T-helper 2 cell treated with Interferon-gamma antibody and Interleukin-4, amounts not matched to agents 100 ng/mL and 5 ng/mL, for 36 hours (primary cell): ENCODE results near the gene VIPR2. TPM values are rescaled to one million over a fixed set of nuclear protein-coding genes. Genes with fewer than 3 reads are reported as not detected.
"Not testable (repeated sequence)": the region's sequence is repeated elsewhere in the genome, so short reads cannot be mapped to it uniquely, and the experiment has no call there.

Source experiments
- intact Hi-C: fragments of 100-400 bp; cut with micrococcal nuclease; formaldehyde crosslinking; loops from one replicate; pipeline ENCODE4 v1.15.1; 2023
- total RNA-seq: library from RNA; stranded (reverse); gene quantifications from 2 replicates; pipeline ENCODE4 v1.2.3, GENCODE V29; 2022

VIPR2 gene
- total RNA-seq, 1 donor from 2014 or later, result 2.2 TPM

DNA sequence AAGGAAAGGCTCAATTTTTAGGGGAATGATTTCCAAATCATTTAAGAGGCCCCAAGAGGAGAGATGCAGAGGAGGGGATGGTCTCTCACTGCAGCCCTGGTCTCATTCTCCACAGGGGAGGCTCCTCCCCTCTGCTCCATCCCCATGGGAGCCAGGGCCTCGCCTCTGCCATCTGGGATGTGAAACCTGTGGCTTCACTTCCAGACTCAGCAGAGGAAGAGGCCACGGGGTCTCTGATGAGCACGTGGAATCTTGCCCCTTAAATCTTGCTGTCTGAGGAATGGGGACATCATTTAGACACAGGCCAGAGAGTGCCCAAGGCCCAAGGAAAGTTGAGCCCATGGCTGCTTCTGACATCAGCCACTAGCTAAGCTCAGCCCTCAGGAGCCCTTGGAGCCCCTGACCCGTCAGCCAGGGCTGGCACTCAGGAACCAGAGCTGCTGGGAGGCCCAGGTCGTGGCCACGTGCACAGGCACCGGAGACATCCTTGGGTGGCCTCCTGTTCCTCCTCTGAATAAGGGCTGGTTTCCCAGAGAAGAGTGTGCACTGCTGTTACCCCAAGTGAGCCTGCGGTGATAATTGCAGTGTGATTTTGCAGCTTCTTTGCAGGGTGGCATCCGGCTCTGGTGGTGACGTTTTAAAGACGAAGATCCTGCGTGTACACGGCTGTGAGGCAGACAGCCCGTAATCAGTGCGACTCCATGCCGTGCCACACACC lies 50.5 kb downstream of the VIPR2 start:
- intact Hi-C loops, result no loop called here

DNA sequence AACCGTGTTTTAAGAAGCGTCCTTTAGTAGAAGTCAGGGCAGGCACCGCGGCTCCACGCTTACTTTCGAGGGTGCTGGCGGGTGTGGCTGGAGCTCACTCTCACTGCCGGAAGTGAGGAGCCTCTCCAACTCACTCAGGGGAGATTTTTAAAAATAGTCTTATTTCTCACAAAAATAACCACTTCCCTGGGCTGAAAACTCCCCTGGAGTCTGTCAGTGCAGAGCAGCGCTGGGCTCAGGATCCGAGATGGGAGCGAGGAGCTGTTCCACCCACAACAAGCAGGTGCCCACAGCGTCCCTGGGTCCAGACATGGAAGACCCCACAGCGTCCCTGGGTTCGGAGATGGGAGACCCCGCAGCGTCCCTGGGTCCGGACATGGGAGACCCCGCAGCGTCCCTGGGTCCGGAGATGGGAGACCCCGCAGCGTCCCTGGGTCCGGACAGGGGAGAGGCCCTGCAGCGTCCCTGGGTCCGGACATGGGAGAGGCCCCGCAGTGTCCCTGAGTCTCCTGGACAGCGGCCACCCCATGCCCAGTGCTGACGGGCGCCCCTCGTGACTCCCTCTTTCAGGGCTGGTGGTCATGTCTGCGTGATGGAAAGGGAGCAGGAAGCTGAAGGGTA lies 51.2 kb downstream of the VIPR2 start:
- intact Hi-C loops, result no loop called here

DNA sequence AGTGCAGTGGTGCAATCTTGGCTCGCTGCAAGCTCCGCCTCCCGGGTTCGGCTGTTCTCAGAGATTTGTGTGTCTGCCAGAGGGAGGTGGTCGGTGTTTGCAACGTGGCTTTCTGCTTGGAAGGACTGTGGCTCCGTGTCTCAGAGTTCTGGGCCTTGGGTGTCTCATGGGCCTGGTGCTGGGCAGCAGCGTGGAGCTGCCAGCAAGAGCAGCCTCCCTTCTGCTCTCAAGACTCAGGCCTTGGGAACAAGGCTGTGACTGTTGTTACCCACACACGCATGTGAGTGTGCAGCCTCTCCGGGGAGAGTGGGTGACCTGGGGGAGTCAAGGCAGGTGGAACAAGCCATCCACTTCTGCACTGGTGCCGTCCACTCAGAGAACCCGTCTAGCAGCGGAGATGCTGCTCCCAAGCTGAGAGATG lies 52.0 kb downstream of the VIPR2 start:
- intact Hi-C loops, result no loop called here

DNA sequence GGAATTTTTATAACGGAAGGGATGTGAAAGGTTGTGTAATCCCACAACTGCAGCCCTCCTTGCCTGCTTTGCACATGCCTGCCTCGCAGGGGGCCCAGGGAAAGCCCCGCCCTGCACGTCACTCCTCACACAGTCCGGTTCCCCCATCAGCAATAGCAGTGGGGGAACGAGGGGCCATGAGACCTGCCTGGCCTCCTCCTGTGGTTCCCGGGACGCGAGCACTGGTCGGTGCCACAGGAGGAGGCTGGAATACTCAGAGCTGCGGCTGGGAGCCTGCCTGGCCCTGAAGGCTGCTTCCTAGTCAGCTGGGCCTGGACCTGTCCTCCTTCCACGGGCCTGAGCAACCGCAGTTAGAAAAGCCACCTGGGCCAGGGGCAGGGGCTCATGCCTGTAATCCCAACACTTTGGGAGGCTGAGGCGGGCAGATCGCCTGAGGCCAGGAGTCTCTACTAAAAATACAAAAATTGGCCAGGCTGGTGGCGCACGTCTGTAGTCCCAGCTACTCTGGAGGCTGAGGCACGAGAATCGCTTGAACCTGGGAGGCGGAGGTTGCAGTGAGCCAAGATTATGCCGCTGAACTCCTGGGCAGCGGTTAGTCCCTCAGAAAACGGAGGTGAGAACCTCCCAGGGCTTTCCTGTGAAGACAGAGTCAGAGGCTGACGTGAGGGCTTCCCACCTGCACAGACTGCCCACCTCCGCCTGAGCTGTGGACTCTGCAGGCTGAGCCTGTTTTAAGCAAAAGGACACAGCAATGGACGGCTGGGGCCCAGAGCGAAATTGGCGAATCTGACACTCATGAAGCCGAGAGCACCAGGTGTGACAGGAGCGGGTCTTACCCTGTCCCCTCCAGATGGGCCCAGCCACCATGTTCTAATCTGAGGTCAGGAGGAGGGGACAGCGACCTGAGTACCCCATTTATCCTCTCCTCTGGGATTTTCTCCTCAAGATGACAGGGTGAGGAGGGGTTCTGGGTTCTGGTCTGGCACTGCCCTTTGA lies 52.9 kb downstream of the VIPR2 start:
- intact Hi-C loops, result no loop called here

DNA sequence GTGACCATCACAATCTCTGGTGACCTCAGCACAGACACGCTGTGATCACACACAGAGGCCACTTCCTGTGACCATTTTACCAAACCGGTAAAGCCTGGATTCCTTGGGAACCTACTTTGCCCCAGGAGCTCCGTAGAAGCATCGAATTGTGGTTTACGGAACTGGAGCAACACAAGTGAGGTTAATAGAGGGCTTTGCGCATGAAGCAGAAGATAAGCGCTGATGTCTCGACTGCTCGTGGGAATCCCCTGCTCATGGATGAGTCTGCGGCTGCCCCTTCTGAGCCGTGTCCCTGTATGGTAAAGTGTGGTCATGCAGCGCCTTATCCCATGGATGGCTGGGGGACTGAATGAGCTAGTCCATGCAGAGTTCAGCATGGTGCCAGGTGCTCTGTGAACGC lies 53.6 kb downstream of the VIPR2 start:
- intact Hi-C loops, result no loop called here

DNA sequence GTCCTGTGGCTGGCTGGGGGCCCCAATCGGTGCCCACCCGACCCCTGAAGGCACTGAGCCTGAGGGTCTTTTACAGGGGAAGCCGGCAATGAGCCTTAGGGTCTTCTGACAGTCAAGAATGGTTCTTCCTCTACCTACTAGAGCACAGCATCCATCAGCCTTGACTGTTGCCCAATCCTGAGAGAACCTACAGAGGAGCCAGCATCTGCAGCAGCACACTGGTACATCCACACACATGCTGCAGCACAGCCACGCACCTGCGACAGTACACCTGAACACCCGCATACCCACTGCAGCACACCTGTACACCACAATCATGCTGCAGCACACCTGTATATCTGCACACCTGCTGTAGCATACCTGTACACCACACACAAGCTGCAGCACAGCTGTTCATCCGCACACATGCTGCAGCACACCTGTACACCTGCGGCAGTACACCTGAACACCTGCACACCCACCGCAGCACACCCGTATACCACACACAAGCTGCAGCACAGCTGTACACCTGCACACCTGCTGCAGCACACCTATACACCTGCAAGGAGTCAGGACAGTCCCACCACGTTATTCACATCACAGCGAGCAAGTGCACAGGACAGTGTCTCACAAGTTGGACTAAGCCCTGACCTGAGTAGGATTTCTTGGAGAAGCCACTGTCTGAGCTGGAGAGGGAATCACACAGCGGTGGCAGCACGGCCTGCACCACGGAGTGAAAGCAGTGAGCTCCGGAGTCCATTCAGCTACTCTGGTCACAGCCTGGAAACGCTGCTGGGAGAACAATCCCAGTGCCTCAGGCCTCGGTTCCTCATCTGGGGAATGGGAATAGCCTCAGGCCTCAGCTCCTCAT lies 56.4 kb downstream of the VIPR2 start:
- intact Hi-C loops, result no loop called here

DNA sequence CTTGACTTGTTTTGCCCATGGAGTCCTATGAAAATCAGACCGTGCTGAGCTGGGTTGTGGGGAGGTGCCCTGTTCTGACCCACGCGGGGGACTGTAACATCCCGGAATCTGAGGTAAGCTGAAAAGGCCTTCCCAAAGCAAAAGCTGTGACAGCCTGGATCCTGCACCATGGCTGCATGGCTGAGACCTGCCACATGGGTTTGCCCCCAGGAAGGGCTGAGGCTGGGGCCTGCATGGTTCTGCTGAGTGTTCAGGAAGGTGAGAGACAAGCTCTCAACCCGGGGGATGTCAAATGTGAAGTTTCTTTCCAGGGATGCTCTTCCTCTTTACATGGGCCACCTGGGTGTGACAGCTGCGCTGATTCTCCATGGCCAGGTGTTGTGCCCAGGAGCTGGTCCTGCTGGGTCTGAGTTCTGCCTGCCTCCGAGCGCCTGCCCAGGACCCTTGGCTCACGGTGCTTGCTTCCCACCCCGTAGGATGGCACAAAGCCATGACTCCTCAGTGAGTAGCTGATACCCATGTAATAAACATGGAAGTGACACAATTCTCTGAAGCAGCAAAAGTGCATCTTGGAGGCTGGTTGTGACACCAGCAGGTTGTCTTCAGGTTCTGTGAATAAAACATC lies 58.3 kb downstream of the VIPR2 start:
- intact Hi-C loops, result no loop called here

DNA sequence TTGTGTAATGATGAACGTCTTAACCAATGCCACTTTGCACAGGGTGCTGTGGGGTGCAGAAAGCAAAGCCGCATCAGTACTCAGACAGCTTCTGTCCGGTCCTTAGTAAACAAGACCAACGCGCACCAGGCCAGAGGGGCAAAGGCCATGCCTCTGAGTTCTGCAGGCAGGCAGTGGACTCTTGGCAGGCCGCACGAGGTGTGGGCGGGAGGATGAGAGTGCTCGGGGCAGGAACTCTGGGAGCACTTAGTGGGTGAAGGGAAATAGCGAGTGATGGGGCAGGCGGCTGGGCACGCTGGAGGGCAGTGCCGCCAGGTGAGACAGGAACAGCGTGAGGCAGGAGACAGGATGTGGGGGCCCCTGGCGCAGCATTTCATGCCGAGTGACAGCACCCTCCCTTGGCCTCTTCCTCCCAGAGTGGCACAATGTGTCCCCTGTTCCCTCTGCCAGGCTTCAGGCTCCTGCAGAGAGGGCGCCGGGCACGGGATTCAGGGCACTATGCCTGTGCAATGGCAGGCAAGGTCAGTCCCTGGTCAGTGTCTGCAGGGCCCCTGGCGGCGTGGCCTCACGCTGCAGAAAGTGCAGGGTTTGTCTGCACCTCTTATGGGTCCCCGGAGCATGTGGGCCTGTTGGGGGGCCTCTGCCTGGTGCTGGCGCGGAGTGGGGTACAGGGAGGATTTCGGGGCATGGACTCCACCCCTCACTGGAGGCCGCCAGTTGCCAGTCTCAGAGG lies 60.4 kb downstream of the VIPR2 start:
- intact Hi-C loops, result no loop called here

DNA sequence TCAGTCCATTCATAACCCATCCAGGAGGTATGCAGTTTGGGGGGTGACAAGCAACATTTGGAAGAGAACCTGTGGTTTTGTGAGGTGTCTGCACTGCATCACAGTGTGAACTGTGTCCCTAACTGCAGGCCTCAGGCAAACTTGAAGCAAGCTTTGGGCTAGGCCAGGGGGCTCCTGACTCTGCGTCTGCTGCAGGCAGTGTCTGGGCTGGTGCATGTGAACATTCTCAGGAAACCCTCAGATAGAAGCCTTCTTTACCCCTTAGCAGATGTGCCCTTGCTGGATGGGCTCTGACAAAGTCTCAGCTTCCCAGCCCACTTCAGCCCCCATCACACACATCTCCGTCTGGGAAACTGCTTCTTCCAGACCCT lies 61.0 kb downstream of the VIPR2 start:
- intact Hi-C loops, result no loop called here

DNA sequence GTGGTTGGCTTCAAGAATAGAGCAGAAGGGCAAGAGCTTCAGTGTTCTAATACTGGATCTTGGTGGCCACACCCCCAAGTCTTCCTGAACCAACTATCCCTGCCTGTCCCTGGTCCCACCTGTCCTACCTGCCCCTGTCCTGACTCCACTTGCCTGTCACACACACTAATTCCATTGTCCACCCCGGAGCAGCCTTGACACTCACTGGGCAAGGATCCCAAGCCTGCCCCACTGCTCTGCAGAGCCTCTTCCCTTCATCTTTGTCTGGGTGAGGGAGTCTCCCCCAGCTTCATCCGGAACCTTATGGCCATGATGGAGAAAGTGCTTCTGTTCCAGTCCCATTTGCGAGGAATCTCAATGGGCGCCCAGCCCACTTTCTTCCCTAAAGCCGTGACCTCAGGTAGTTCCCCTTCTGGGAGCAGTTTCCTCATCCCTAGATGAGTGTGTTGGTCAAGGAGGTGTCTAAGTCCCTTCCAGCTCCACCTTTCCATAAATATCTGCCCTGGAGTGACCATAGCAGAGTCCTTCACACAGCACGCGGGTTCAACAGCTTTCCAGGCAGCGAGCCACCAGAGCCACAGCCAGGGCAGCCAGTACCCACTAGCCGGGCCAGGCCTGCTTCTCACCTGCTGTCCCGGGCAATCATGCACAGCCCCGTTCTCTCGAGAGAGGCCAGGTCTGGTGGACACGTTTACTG lies 61.5 kb downstream of the VIPR2 start:
- intact Hi-C loops, result no loop called here

DNA sequence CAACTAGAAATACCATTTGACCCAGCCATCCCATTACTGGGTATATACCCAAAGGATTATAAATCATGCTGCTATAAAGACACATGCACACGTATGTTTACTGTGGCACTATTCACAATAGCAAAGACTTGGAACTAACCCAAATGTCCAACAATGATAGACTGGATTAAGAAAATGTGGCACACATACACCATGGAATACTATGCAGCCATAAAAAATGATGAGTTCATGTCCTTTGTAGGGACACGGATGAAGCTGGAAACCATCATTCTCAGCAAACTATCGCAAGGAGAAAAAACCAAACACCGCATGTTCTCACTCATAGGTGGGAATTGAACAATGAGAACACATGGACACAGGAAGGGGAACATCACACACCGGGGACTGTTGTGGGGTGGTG lies 62.6 kb downstream of the VIPR2 start:
- intact Hi-C loops, result not testable (repeated sequence)

DNA sequence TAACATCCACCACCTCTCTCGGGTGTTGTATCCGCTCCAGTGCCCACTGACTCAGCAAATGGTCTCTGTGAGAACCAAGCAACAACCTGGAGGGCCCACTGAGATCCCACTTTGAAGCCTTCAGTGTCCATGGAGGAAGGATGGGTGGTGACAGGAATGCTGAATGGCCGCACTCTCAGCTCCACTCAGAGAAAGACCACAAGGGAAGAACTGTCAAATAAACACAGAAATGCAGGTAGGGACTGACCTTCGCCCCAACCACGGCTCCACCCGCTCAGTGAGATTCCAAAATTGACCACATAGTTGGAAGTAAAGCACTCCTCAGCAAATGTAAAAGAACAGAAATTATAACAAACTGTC lies 65.8 kb downstream of the VIPR2 start:
- intact Hi-C loops, result no loop called here

DNA sequence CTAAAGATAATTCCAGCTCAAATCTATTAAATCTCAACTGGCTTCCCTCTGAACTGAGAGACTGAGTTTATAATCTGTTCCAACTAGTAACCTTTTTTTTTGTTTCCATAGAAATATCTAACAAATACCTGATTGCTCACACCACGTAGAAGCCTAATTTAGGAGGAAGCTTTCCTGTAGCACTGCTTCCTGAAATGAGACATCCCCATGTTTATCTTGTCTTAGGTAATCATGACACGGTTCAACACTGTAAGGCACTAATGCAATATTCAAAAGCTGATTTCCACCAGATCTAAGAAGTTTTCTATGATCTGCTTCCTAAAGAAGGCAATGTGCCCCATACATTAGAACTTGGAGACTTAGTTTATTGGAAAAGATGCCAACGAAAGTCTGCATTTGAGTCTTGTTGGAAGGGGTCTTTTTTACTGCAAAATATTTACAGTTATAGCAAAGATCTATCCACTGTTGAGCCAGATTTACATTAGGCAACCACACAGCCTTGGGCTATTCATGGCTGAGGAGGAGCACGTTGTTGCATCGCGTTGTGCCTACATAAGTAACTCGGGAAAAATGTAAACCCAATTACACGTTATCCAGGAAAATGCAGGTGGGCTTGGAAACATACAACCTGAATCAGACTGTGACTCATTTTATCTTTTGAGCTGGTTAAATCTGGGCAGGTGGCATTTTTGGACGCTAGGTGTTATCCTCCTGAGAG lies 66.3 kb downstream of the VIPR2 start:
- intact Hi-C loops, result no loop called here

DNA sequence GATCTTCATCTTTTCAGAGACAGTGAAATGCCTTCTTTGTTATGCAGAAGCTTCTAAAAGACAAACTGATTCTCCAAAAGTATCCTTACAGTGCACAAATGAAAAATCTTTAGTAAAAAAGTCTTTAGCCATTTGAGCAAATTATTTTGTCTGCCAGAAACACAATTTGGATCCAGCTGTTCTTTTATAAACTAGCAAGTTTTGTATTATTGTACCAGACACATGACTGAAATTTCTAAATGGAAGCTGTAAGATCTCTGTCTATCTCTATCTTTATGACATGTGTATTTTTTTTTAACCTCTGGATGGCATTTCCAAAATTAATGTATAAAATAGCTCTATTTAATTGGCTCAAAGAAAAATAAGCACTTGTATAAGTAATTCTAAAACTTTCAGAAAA lies 68.3 kb downstream of the VIPR2 start:
- intact Hi-C loops, result no loop called here

DNA sequence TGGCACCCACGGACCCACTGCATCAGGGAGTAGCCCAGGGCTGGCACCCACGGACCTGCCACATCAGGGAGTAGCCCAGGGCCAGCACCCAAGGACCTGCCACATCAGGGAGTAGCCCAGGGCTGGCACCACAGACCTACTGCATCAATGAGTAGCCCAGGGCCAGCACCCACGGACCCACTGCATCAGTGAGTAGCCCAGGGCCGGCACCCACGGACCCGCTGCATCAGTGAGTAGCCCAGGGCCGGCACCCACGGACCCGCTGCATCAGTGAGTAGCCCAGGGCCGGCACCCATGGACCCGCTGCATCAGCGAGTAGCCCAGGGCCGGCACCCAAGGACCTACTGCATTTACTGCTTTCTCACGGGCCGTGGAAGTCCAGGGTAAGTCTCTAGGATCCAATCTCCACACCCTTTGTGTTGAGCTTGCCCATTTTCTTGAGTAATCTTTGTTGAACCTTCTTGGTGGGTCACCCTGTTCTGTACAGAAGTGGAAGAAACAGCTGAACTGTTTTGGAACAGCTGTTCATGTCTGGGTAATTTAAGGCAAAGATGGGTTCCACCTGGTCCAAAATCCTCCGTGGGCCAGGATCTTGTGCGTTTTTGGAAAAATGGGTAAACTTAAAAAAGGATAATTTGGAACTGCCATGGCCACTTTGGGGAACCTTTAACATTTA lies 69.0 kb downstream of the VIPR2 start:
- intact Hi-C loops, result no loop called here

DNA sequence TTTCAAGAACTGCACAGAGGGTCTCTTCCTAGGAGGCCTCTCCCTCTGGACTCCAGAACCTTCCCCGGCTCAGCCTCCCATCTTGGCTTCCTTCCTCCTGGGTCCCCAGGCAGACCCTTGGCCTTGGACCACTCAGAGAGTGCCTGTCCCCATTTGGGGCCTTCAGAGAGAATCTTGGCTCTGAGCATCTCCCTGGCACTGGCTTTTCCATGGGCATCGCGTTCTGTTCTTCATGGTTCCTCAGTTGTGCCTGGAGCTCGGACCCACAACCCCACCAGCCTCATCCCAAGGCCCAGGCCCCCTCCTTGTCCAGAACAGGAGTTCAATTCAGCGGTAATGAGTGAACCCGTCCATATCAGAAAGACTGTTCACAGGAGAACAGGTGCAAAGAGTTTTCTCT lies 73.4 kb downstream of the VIPR2 start:
- intact Hi-C loops, result no loop called here

DNA sequence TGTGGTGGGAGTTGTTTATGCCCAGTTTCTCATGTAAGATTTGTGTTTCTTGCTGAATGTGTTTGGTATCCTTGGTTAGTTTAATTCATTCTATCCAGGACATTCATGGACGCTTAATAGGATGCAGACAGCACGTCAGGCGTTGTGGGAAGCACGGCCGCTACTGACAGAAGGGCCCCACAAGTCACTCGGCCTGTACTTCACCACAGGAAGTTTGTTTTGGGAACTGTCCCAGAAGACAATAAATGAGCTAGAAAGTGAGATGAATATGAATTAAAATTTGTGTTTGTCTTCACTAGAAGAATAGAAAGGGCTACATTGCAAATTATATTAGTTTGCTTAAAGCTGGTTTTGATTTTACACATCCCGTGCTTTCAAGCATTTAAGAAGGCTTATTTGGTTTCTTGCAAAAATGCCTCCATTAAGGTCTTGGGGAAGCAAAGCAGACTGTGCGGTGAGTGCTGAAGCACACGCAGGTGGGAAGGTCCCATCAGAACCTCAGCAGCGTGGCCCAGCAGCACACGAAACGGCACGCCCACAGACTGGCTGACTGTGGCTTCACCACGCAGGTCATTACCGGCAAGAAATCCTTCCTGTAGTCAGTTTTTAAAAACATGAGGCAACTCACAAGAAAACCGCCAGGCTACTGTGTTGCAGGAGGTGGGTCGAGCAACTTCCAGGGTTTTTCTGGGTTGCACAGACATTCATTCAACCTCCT lies 74.1 kb downstream of the VIPR2 start:
- intact Hi-C loops, result no loop called here
